ENCODE measurements around the gene CTBS. TPM values are rescaled to one million over a fixed set of nuclear protein-coding genes. Genes with fewer than 3 reads are reported as not detected.

Gene CTBS
- total RNA-seq, 1 experiment from 2014 or later: 5.4 TPM

GRCh38 chr1:84615790-84616189 lies 41.5 kb upstream of the CTBS start:
- intact Hi-C loops (cut with micrococcal nuclease; ENCODE audit: unreplicated experiment): no loop called here
- H3K4me1 ChIP-seq: no peaks in the 10 kb centered on the region
- Mint-ChIP-seq H3K9me3 (ENCODE audit: unreplicated experiment) (peaks cover 10% of the 10 kb centered on the region), H3K4me1 (ENCODE audit: low read depth, unreplicated experiment) (no peaks in the 10 kb centered on the region), H3K4me3 (ENCODE audit: unreplicated experiment) (no peak overlapping the region), H3K27ac (ENCODE audit: unreplicated experiment) (no peak overlapping the region), H3K36me3 (ENCODE audit: insufficient read depth, unreplicated experiment) (no peaks in the 10 kb centered on the region), H3K27me3 (ENCODE audit: insufficient read depth, unreplicated experiment) (no peaks in the 10 kb centered on the region)
- no peaks in the 10 kb centered on the region for H3K36me3 ChIP-seq (ENCODE audit: control insufficient read depth, insufficient read depth, low read length)
- no peak for TF ChIP-seq CTCF (IDR thresholded peaks at IDR 0.05; ENCODE audit: insufficient read depth in 1 of 2, low read depth in 1 of 2, low read length in 1 of 2, severe bottlenecking in 1 of 2, unreplicated experiment in 1 of 2)
- no peak for DNase-seq
- POLR2A ChIA-PET: no interaction called here
- no peak overlapping the region for H3K4me3 ChIP-seq (ENCODE audit: low read depth, low read length)
- no peaks in the 10 kb centered on the region for H3K9me3 ChIP-seq
- CTCF ChIA-PET: no interaction called here
- BruUV-seq (replicated peaks): no TSS peak
- H3K27me3 ChIP-seq (replicated peaks; ENCODE audit: control insufficient read depth, insufficient read depth, low read length): no peaks in the 10 kb centered on the region

- H3K36me3 Mint-ChIP-seq (ENCODE audit: insufficient read depth, unreplicated experiment): no peaks in the 10 kb centered on the region
- Histone ChIP-seq H3K4me3 (ENCODE audit: low read depth, low read length) (no peak overlapping the region), H3K27me3 (replicated peaks; ENCODE audit: control insufficient read depth, insufficient read depth, low read length) (no peaks in the 10 kb centered on the region), H3K4me1 (no peaks in the 10 kb centered on the region), H3K9me3 (no peaks in the 10 kb centered on the region), H3K36me3 (ENCODE audit: control insufficient read depth, insufficient read depth, low read length) (no peaks in the 10 kb centered on the region)
- no peaks in the 10 kb centered on the region for H3K4me1 Mint-ChIP-seq (ENCODE audit: low read depth, unreplicated experiment)
- ChIA-PET CTCF (no interaction called here), POLR2A (no interaction called here)
- intact Hi-C loops (cut with micrococcal nuclease; ENCODE audit: unreplicated experiment): no loop called here
- H3K9me3 Mint-ChIP-seq (ENCODE audit: unreplicated experiment): peaks cover 10% of the 10 kb centered on the region
- H3K27me3 Mint-ChIP-seq (ENCODE audit: insufficient read depth, unreplicated experiment): no peaks in the 10 kb centered on the region
- DNase-seq: no peak
- no peak for TF ChIP-seq CTCF (IDR thresholded peaks at IDR 0.05; ENCODE audit: insufficient read depth in 1 of 2, low read depth in 1 of 2, low read length in 1 of 2, severe bottlenecking in 1 of 2, unreplicated experiment in 1 of 2)
- no peak overlapping the region for H3K27ac Mint-ChIP-seq (ENCODE audit: unreplicated experiment)
- no TSS peak for BruUV-seq (replicated peaks)
- no peak overlapping the region for H3K4me3 Mint-ChIP-seq (ENCODE audit: unreplicated experiment)
Measured at GRCh38 chr1:84613887-84614286, 39.6 kb upstream of the CTBS start.

GRCh38 chr1:84613026-84613425 lies 38.8 kb upstream of the CTBS start:
- intact Hi-C loops (cut with micrococcal nuclease; ENCODE audit: unreplicated experiment): no loop called here
- Histone ChIP-seq H3K27me3 (replicated peaks; ENCODE audit: control insufficient read depth, insufficient read depth, low read length) (no peaks in the 10 kb centered on the region), H3K4me3 (ENCODE audit: low read depth, low read length) (no peak overlapping the region), H3K4me1 (no peaks in the 10 kb centered on the region), H3K9me3 (no peaks in the 10 kb centered on the region), H3K36me3 (ENCODE audit: control insufficient read depth, insufficient read depth, low read length) (no peaks in the 10 kb centered on the region)
- no peak overlapping the region for H3K27ac Mint-ChIP-seq (ENCODE audit: unreplicated experiment)
- no peaks in the 10 kb centered on the region for H3K36me3 Mint-ChIP-seq (ENCODE audit: insufficient read depth, unreplicated experiment)
- no TSS peak for BruUV-seq (replicated peaks)
- no peaks in the 10 kb centered on the region for H3K4me1 Mint-ChIP-seq (ENCODE audit: low read depth, unreplicated experiment)
- no peak for DNase-seq
- no peak overlapping the region for H3K4me3 Mint-ChIP-seq (ENCODE audit: unreplicated experiment)
- H3K9me3 Mint-ChIP-seq (ENCODE audit: unreplicated experiment): peaks cover 10% of the 10 kb centered on the region
- POLR2A ChIA-PET: no interaction called here
- no peak for TF ChIP-seq CTCF (IDR thresholded peaks at IDR 0.05; ENCODE audit: insufficient read depth in 1 of 2, low read depth in 1 of 2, low read length in 1 of 2, severe bottlenecking in 1 of 2, unreplicated experiment in 1 of 2)
- CTCF ChIA-PET: no interaction called here
- no peaks in the 10 kb centered on the region for H3K27me3 Mint-ChIP-seq (ENCODE audit: insufficient read depth, unreplicated experiment)

Measured in Caco-2 (cell line).